HepG2 (cell line): ENCODE results near the gene NCBP3. TPM values are rescaled to one million over a fixed set of nuclear protein-coding genes. Genes with fewer than 3 reads are reported as not detected.

ENCODE experiments used
- ATAC-seq: fragments of 200-7000 bp; cut with Tn5 transposase; 3 replicates; pipeline ENCODE4 v1.9.1; 2020; ENCODE audit warnings: mild to moderate bottlenecking, moderate library complexity
- BruUV-seq: library from RNA; stranded (reverse); fragments of 400-500 nt; replicated peaks from 2 replicates; lab custom pipeline; 2021; lab: Mats Ljungman, UMichigan
- CTCF ChIA-PET: fragments of 300-600 bp; formaldehyde crosslinking; extraction: SDS; loops from one replicate; lab custom pipeline; 2021; ENCODE audit warnings: low total read pairs, inconsistent platforms, low intra/inter-chr PET ratio; lab: Yijun Ruan, JAX
- POLR2A ChIA-PET: fragments of 350-600 bp; sonication (Branson Sonifier 250); formaldehyde crosslinking; loops from one replicate; lab custom pipeline; 2020; ENCODE audit warnings: antibody characterized with exemption, inconsistent platforms; lab: Yijun Ruan, JAX
- DNase-seq: peaks from one replicate; pipeline ENCODE4 v3.0.0-alpha.2; 2015; ENCODE audit warnings: low spot score
- FAIRE-seq: peaks from 3 replicates; lab custom pipeline; 2011; peaks lifted over from hg19 to GRCh38; lab: Jason Lieb, UNC
- H2AFZ ChIP-seq: one replicate; pipeline ENCODE4 v1.6.1; 2011; ENCODE audit warnings: low read length, inconsistent platforms
- H3K27ac ChIP-seq: fragments of 300-600 bp; 3 replicates; pipeline ENCODE4 v1.8.0; 2011; ENCODE audit warnings: mixed run types, mild to moderate bottlenecking, mixed read lengths, low read length, inconsistent platforms; ENCODE audit not compliant: insufficient read depth; ENCODE audit errors: extremely low read length
- H3K27me3 ChIP-seq, 2 experiments: fragments of 200-600 bp in 1 of 2; 2 replicates in 1 of 2; 3 replicates in 1 of 2; pipeline versions ENCODE4 v1.6.0 to v1.8.0; 2011; ENCODE audit warnings: low read length in 2 of 2, mild to moderate bottlenecking in 2 of 2, moderate library complexity in 2 of 2, inconsistent platforms in 1 of 2; ENCODE audit not compliant: insufficient read depth in 2 of 2, control insufficient read depth in 1 of 2
- H3K36me3 ChIP-seq, 2 experiments: fragments of 200-600 bp in 1 of 2; replicated peaks in 1 of 2; 2 replicates in 1 of 2; 3 replicates in 1 of 2; pipeline versions ENCODE4 v1.5.1 to v1.8.0; 2011; ENCODE audit warnings: low read length in 2 of 2, inconsistent platforms in 1 of 2; ENCODE audit not compliant: insufficient read depth in 2 of 2, control insufficient read depth in 1 of 2
- H3K4me1 ChIP-seq: 2 replicates; pipeline ENCODE4 v1.5.1; 2012; ENCODE audit warnings: low read length, inconsistent platforms; ENCODE audit not compliant: insufficient read depth
- H3K4me2 ChIP-seq: 2 replicates; pipeline ENCODE4 v1.6.0; 2011; ENCODE audit warnings: low read depth, low read length, inconsistent platforms
- H3K4me3 ChIP-seq, 3 experiments: fragments of 200-600 bp in 1 of 3; sonication (generic), shearing (Covaris generic) in 1 of 3; replicated peaks in 1 of 3; 2 replicates each; pipeline ENCODE4 v1.5.1; 2011 to 2016; ENCODE audit warnings: low read length in 3 of 3, inconsistent platforms in 2 of 3, low read depth in 2 of 3, mild to moderate bottlenecking in 2 of 3, control low read depth in 1 of 3, mixed read lengths in 1 of 3; ENCODE audit not compliant: insufficient read depth in 1 of 3
- H3K79me2 ChIP-seq: one replicate; pipeline ENCODE4 v1.6.1; 2011; ENCODE audit warnings: low read length, inconsistent platforms; ENCODE audit not compliant: insufficient read depth
- H3K9ac ChIP-seq: 2 replicates; pipeline ENCODE4 v1.6.0; 2011; ENCODE audit warnings: mild to moderate bottlenecking, low read depth, low read length, inconsistent platforms; ENCODE audit not compliant: insufficient read depth
- H3K9me3 ChIP-seq: 2 replicates; pipeline ENCODE4 v1.5.1; 2012; ENCODE audit warnings: mild to moderate bottlenecking, low read length
- H4K20me1 ChIP-seq: 2 replicates; pipeline ENCODE4 v1.6.0; 2011; ENCODE audit warnings: inconsistent platforms, mild to moderate bottlenecking, low read length, moderate library complexity; ENCODE audit not compliant: insufficient read depth
- FOXO1 ChIP-seq: sonication (generic); formaldehyde crosslinking; IDR thresholded peaks from 2 replicates; pipeline ENCODE4 v1.4.0; 2020; ENCODE audit warnings: missing genetic modification reagents
- KDM5B ChIP-seq: sonication (generic); formaldehyde crosslinking; IDR thresholded peaks from 2 replicates; pipeline ENCODE4 v1.4.0; 2020; ENCODE audit warnings: missing genetic modification reagents, mild to moderate bottlenecking, borderline replicate concordance
- ZNF235 ChIP-seq: sonication (generic); formaldehyde crosslinking; IDR thresholded peaks from 2 replicates; pipeline ENCODE4 v1.8.1; 2023; ENCODE audit warnings: mild to moderate bottlenecking, missing genetic modification reagents, borderline replicate concordance
- ZNF296 ChIP-seq: sonication (generic); formaldehyde crosslinking; conservative IDR thresholded peaks from 2 replicates; pipeline ENCODE4 v1.5.0; 2020; ENCODE audit warnings: mild to moderate bottlenecking, missing genetic modification reagents
- ZNF737 ChIP-seq: sonication (generic); formaldehyde crosslinking; IDR thresholded peaks from 2 replicates; pipeline ENCODE4 v1.5.0; 2020; ENCODE audit warnings: missing genetic modification reagents, mild to moderate bottlenecking, borderline replicate concordance
- WGBS: methylation state at CpG from one replicate; pipeline ENCODE4 v1.1.6; 2017; ENCODE audit warnings: low lambda C conversion rate; 5-methylcytosine and 5-hydroxymethylcytosine counted together
- in situ Hi-C: cut with HindIII; loops from 2 replicates; pipeline ENCODE4 v1.10.0; 2017; ENCODE audit warnings: low pct_unique_long_range_greater_than_20kb; ENCODE audit not compliant: extremely low pct_ligation_motif_present
- intact Hi-C: fragments of 100-400 bp; cut with micrococcal nuclease; formaldehyde crosslinking; loops from one replicate; pipeline ENCODE4 v1.10.0; 2022; ENCODE audit not compliant: unreplicated experiment
- polyA plus RNA-seq, 8 experiments: library from polyadenylated mRNA; depleted of rRNA in 3 of 8; stranded (reverse) in 7 of 8; unstranded in 1 of 8; fragments of >200 nt; fragmentation: Illumina TruSeq in 4 of 8; extraction: Trizol in 4 of 8; gene quantifications; 2 replicates each; pipeline versions ENCODE4 v1.2.1 to v1.2.3, GENCODE V29; 2011 to 2016; ENCODE audit warnings: low read depth in 4 of 8, missing spikeins in 1 of 8, mixed read lengths in 1 of 8; ENCODE audit not compliant: insufficient read depth in 1 of 8
- total RNA-seq, 5 experiments: library from RNA; depleted of rRNA; stranded (reverse); fragments of >200 nt; fragmentation: Illumina TruSeq; extraction: Trizol; gene quantifications; 2 replicates each; pipeline ENCODE4 v1.2.3, GENCODE V29; 2016; ENCODE audit warnings: low read depth in 1 of 5
- TF ChIP-seq, protein P1 (sequence below): sonication (generic); formaldehyde crosslinking; conservative IDR thresholded peaks from 2 replicates; pipeline ENCODE4 v1.8.0; 2022; ENCODE audit warnings: mild to moderate bottlenecking, moderate library complexity, missing genetic modification reagents
- TF ChIP-seq, protein P2 (sequence below): sonication (generic); formaldehyde crosslinking; IDR thresholded peaks from 2 replicates; pipeline ENCODE4 v1.5.0; 2020; ENCODE audit warnings: mild to moderate bottlenecking, missing genetic modification reagents

The NCBP3 gene
- total and polyA plus RNA-seq, 2 of the 13 experiments (the other 11 are each of a cell fraction or from before 2014, with no cell fraction given), result 19.5 to 24.8 TPM

DNA sequence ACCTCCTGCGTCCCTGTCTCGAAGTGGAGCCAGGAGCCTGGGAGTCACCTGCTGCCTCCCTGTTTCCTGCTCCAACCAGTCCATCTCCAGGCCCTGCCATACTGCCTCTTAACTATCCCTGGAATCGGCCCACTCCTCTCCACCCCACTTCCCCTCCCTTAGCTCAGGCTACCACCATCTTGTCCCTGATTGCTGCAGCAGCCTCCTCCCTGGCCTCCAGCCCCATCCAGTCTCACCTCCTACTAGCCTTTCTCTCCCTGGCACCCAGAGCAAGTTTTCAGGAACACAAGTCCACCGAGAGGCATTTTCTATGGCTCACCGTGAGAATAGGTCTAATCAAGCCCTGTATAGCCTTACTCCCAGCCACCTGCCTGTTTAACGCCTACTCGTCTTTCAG, 47.7 kb upstream of the NCBP3 start:
- H3K9ac ChIP-seq, result peak overlapping the region; percentile 71
- TF ChIP-seq ZNF235 (CRISPR knock-in tag), result no peak
- TF ChIP-seq, protein P1, sequence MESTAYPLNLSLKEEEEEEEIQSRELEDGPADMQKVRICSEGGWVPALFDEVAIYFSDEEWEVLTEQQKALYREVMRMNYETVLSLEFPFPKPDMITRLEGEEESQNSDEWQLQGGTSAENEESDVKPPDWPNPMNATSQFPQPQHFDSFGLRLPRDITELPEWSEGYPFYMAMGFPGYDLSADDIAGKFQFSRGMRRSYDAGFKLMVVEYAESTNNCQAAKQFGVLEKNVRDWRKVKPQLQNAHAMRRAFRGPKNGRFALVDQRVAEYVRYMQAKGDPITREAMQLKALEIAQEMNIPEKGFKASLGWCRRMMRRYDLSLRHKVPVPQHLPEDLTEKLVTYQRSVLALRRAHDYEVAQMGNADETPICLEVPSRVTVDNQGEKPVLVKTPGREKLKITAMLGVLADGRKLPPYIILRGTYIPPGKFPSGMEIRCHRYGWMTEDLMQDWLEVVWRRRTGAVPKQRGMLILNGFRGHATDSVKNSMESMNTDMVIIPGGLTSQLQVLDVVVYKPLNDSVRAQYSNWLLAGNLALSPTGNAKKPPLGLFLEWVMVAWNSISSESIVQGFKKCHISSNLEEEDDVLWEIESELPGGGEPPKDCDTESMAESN (CRISPR knock-in tag), result 0 out of 2 replicates have a peak, but pooled peaks have one; percentile 30
- TF ChIP-seq FOXO1 (CRISPR knock-in tag), result no peak
- no peak for TF ChIP-seq ZNF296 (CRISPR knock-in tag)
- TF ChIP-seq KDM5B, result 0 out of 2 replicates have a peak, but pooled peaks have one; percentile 11
- no peak for TF ChIP-seq ZNF737 (CRISPR knock-in tag)
- TF ChIP-seq, protein P2, sequence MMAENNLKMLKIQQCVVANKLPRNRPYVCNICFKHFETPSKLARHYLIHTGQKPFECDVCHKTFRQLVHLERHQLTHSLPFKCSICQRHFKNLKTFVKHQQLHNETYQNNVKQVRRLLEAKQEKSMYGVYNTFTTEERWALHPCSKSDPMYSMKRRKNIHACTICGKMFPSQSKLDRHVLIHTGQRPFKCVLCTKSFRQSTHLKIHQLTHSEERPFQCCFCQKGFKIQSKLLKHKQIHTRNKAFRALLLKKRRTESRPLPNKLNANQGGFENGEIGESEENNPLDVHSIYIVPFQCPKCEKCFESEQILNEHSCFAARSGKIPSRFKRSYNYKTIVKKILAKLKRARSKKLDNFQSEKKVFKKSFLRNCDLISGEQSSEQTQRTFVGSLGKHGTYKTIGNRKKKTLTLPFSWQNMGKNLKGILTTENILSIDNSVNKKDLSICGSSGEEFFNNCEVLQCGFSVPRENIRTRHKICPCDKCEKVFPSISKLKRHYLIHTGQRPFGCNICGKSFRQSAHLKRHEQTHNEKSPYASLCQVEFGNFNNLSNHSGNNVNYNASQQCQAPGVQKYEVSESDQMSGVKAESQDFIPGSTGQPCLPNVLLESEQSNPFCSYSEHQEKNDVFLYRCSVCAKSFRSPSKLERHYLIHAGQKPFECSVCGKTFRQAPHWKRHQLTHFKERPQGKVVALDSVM (CRISPR knock-in tag), result 0 out of 2 replicates have a peak, but pooled peaks have one; percentile 8
- TF ChIP-seq, all 625 proteins: peak for 3
- no peaks in the 10 kb centered on the region for H3K9me3 ChIP-seq
- H3K4me2 ChIP-seq, result peak overlapping the region; percentile 73
- H3K79me2 ChIP-seq, result no peaks in the 10 kb centered on the region
- no peak overlapping the region for H3K27ac ChIP-seq
- FAIRE-seq (no peak), DNase-seq (no peak), ATAC-seq (no peak)
- no peaks in the 10 kb centered on the region for H3K36me3 ChIP-seq
- intact Hi-C loops, result no loop called here
- peaks cover 35% of the 10 kb centered on the region for H3K4me1 ChIP-seq
- WGBS, result 80% methylated on average over 7 of the region's 7 CpGs
- peak overlapping the region in 2 of 3 experiments; percentile 75 to 82; a peak in 4 of 6 replicates for H3K4me3 ChIP-seq
- POLR2A ChIA-PET, result interaction anchor here (1.0 to 3.5 kb wide), 3 partner anchors 10 to 91 kb away, joined by 3 to 47 read pairs (median 4); partner anchors contain the start of gene NCBP3
- BruUV-seq, result no TSS peak
- H4K20me1 ChIP-seq, result no peaks in the 10 kb centered on the region
- in situ Hi-C loops, result no loop called here
- H2AFZ ChIP-seq, result no peak overlapping the region
- CTCF ChIA-PET, result no interaction called here
- H3K27me3 ChIP-seq, result peaks cover 0 to 17% of the 10 kb centered on the region in 2 experiments; a peak in 2 of 5 replicates
